Calu3 (cell line): ENCODE measurements around the gene PRR18. TPM values are rescaled to one million over a fixed set of nuclear protein-coding genes. Genes with fewer than 3 reads are reported as not detected.

Experiments
- BruUV-seq: library from RNA; stranded (reverse); fragments of 400-500 nt; replicated peaks from 2 replicates; lab custom pipeline; 2021; lab: Mats Ljungman, UMichigan
- CTCF ChIA-PET: fragments of 300-600 bp; sonication (Branson Sonifier 250); formaldehyde crosslinking; loops from one replicate; lab custom pipeline; 2022; ENCODE audit warnings: antibody characterized with exemption; lab: Charles Lee
- DNase-seq: peaks from one replicate; pipeline ENCODE4 v3.0.0; 2022
- H3K27ac Mint-ChIP-seq: one replicate; pipeline ENCODE4 v1.8.0; 2022; ENCODE audit warnings: mixed read lengths; ENCODE audit not compliant: unreplicated experiment
- H3K27me3 Mint-ChIP-seq: one replicate; pipeline ENCODE4 v1.8.0; 2022; ENCODE audit warnings: mixed read lengths; ENCODE audit not compliant: unreplicated experiment
- H3K36me3 Mint-ChIP-seq: one replicate; pipeline ENCODE4 v1.8.0; 2022; ENCODE audit warnings: mild to moderate bottlenecking, moderate library complexity, mixed read lengths; ENCODE audit not compliant: insufficient read depth, unreplicated experiment
- H3K4me1 Mint-ChIP-seq: one replicate; pipeline ENCODE4 v1.8.0; 2022; ENCODE audit warnings: mild to moderate bottlenecking, low read depth, mixed read lengths; ENCODE audit not compliant: unreplicated experiment
- H3K4me3 Mint-ChIP-seq: one replicate; pipeline ENCODE4 v1.8.0; 2022; ENCODE audit warnings: mild to moderate bottlenecking, low read depth, moderate library complexity, mixed read lengths; ENCODE audit not compliant: unreplicated experiment
- H3K9me3 Mint-ChIP-seq: one replicate; pipeline ENCODE4 v1.8.0; 2022; ENCODE audit warnings: low read depth, mixed read lengths; ENCODE audit not compliant: unreplicated experiment
- intact Hi-C: fragments of 100-400 bp; cut with micrococcal nuclease; formaldehyde crosslinking; loops from one replicate; pipeline ENCODE4 v1.10.0; 2022; ENCODE audit not compliant: unreplicated experiment
- total RNA-seq: library from RNA; stranded (reverse); gene quantifications from 2 replicates; pipeline ENCODE4 v1.2.3, GENCODE V29; 2022
- TF ChIP-seq, protein P1 (sequence below): fragments of 200-600 bp; IDR thresholded peaks from one replicate; pipeline ENCODE4 v1.8.0; 2022; ENCODE audit warnings: antibody characterized with exemption; ENCODE audit not compliant: unreplicated experiment

Gene PRR18
- total RNA-seq, 1 experiment from 2014 or later, result 0.19 TPM

DNA sequence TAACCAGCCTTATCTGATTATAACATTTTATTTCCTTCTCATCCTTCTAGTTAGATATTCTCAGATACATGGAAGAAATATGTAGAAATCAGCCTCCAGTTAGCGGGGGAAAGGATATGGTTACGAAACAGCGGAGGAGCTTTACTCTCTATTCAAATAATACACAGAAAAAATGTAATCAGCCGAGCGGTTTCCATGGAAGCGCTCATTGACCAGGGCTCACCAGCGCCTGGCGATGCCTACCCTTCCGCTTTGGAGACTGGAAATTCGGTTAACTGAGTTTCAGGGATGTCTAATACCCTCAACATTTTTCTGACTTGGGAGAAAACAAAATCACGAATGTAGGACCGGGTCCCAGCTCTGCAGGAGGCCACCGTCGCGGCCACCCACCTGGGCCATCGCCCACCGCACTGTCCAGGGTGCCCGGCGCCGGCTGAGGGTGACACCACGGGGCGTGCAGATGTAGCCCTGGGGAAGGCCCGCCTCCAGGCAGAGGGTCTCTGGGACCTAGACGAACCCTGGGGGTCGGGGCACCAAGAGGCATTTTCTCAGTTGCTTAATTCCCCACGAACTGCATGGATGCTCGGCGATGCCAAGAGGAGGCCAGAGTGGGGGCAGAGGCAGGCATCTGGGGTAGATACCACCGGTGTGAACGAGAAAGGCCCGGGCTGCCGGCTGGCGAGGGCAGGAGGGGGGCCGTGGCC is 1.7 kb downstream of the PRR18 start:
- Mint-ChIP-seq H3K4me1 (no peaks in the 10 kb centered on the region), H3K27ac (no peak overlapping the region), H3K9me3 (no peaks in the 10 kb centered on the region), H3K36me3 (no peaks in the 10 kb centered on the region), H3K4me3 (peak overlapping the region; percentile 61), H3K27me3 (peaks cover 48% of the 10 kb centered on the region)
- TF ChIP-seq, protein P1, sequence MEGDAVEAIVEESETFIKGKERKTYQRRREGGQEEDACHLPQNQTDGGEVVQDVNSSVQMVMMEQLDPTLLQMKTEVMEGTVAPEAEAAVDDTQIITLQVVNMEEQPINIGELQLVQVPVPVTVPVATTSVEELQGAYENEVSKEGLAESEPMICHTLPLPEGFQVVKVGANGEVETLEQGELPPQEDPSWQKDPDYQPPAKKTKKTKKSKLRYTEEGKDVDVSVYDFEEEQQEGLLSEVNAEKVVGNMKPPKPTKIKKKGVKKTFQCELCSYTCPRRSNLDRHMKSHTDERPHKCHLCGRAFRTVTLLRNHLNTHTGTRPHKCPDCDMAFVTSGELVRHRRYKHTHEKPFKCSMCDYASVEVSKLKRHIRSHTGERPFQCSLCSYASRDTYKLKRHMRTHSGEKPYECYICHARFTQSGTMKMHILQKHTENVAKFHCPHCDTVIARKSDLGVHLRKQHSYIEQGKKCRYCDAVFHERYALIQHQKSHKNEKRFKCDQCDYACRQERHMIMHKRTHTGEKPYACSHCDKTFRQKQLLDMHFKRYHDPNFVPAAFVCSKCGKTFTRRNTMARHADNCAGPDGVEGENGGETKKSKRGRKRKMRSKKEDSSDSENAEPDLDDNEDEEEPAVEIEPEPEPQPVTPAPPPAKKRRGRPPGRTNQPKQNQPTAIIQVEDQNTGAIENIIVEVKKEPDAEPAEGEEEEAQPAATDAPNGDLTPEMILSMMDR, result no peak
- intact Hi-C loops, result no loop called here
- CTCF ChIA-PET, result no interaction called here
- no TSS peak for BruUV-seq
- DNase-seq, result no peak

DNA sequence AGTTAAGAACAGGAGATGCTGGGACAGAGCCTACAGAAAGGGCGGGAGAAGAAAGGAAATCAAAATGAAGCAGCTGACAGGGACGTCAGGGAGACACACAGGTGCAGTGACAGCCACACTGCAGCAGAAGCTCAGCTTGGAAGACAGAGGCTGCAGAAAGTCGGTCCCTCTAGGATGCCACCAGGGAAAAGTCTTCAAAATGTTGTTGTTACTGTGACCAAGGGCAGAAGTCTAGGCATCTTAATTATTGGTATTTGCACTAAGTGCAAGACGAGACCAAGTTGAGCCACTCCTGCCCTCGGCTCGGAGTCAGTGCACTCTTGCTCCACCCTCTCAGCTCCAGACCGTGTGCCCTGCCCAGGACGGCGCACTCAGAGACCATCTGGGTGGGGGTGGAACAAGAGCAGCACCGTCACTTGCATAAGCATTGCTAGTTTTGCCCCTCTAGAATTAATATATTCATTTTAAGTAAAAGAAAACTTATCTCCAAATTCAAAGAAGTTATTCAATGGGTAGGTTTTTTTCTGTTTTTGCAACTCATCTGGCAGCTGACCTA is 2.6 kb downstream of the PRR18 start:
- H3K4me3 Mint-ChIP-seq, result no peak overlapping the region

DNA sequence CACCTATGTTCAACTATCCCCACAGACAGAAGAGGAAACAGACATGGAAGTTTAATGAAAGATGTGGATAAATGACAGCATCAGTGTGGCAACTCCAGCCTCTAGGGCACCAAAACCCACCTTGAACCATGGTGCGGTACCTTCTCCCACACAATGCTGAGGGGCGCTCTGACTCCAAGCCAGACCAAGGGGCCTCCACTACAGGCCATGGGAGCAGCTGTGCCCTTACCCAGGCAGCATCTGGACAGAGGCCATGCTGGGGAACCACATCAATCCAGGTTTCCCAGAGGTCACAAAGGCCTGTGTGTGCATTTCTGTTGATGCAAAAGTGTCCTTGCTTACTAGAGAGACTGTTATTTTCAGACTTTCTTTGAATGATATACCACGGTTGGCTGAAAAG is 4.1 kb downstream of the PRR18 start:
- no TSS peak for BruUV-seq
- no peak overlapping the region for H3K27ac Mint-ChIP-seq
- TF ChIP-seq, protein P1, result no peak
- no peaks in the 10 kb centered on the region for H3K4me1 Mint-ChIP-seq
- CTCF ChIA-PET, result interaction anchor here (0.5 kb wide), 1 partner anchor 28 kb away, joined by 3 read pairs; no protein-coding TSS in a partner anchor
- H3K36me3 Mint-ChIP-seq, result no peaks in the 10 kb centered on the region
- H3K4me3 Mint-ChIP-seq, result no peak overlapping the region
- DNase-seq, result no peak
- intact Hi-C loops, result no loop called here
- H3K27me3 Mint-ChIP-seq, result peaks cover 45% of the 10 kb centered on the region
- no peaks in the 10 kb centered on the region for H3K9me3 Mint-ChIP-seq

More for the DNA sequence above, 2.6 kb downstream of the PRR18 start:
- BruUV-seq, result no TSS peak
- CTCF ChIA-PET, result no interaction called here
- Mint-ChIP-seq H3K27ac (no peak overlapping the region), H3K4me1 (no peaks in the 10 kb centered on the region), H3K27me3 (peaks cover 48% of the 10 kb centered on the region), H3K36me3 (no peaks in the 10 kb centered on the region), H3K9me3 (no peaks in the 10 kb centered on the region)
- intact Hi-C loops, result no loop called here
- no peak for DNase-seq
- TF ChIP-seq, protein P1, result no peak

DNA sequence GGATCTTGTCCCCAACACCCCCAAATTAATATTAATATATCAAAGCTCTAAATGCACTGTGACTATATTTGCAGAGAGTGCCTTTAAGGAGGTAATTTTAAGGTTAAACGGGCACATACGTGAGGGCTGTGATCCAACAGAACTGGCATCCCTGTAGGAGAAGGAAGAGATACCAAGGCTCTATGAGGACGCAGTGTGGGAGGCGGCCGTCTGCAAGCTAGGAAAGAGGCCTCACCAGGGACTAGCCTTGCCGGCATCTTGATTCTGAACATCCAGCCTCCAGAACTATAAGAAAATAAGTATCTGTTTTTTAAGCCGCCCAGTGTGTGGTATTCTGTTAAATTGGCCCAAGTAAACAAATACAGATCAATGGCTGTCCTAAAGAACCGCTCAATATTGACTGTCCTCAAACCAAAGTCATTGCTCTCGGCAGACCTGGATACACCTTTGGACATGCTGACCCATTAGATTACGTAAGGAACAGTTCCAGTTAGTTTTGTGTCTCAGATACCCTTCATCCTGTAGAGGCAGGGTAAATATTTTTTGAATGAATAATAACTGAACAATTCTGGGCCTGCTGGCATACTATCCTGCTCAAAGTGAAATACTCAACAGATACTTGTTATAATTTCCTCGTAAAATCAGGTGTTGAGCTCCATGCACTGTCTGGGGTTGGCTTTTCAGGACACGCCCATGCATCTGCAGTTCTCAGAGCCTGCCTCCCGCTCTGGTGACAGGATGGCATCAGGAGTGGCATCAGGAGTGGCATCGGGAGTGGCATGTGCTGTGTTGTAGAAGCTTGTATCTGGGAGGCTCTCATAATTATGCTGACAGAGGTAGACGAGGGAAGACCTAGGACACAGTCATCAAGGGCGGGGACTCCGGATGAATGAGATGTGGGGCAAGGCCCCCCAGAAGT is 6.3 kb downstream of the PRR18 start:
- Mint-ChIP-seq H3K4me3 (no peak overlapping the region), H3K9me3 (no peaks in the 10 kb centered on the region), H3K27me3 (peaks cover 65% of the 10 kb centered on the region)

More for the DNA sequence above, 6.3 kb downstream of the PRR18 start:
- H3K27ac Mint-ChIP-seq, result no peak overlapping the region
- DNase-seq, result no peak
- no TSS peak for BruUV-seq
- intact Hi-C loops, result no loop called here
- CTCF ChIA-PET, result no interaction called here
- no peaks in the 10 kb centered on the region for H3K36me3 Mint-ChIP-seq
- no peaks in the 10 kb centered on the region for H3K4me1 Mint-ChIP-seq
- TF ChIP-seq, protein P1, result no peak
